Astrocyte (in vitro differentiated cells and primary cell): ENCODE data around the gene ATP2C2. TPM values are rescaled to one million over a fixed set of nuclear protein-coding genes. Genes with fewer than 3 reads are reported as not detected.

Source experiments
- DNase-seq: peaks from one replicate; pipeline ENCODE4 v3.0.0-alpha.2; 2010; ENCODE audit warnings: low read depth
- FAIRE-seq: peaks from 2 replicates; lab custom pipeline; 2011; peaks lifted over from hg19 to GRCh38; lab: Jason Lieb, UNC
- H2AFZ ChIP-seq: 2 replicates; pipeline ENCODE4 v1.6.0; 2012; ENCODE audit warnings: low read depth, low read length, inconsistent platforms
- H3K27ac ChIP-seq: 2 replicates; pipeline ENCODE4 v1.5.1; 2011; ENCODE audit warnings: low read depth, low read length, inconsistent platforms
- H3K27me3 ChIP-seq: 2 replicates; pipeline ENCODE4 v1.6.0; 2011; ENCODE audit warnings: low read length, inconsistent platforms; ENCODE audit not compliant: insufficient read depth
- H3K36me3 ChIP-seq: 2 replicates; pipeline ENCODE4 v1.5.1; 2011; ENCODE audit warnings: low read length, inconsistent platforms; ENCODE audit not compliant: insufficient read depth
- H3K4me1 ChIP-seq: 2 replicates; pipeline ENCODE4 v1.5.1; 2011; ENCODE audit warnings: low read length, inconsistent platforms; ENCODE audit not compliant: insufficient read depth
- H3K4me2 ChIP-seq: 2 replicates; pipeline ENCODE4 v1.6.0; 2012; ENCODE audit warnings: low read length, inconsistent platforms
- H3K4me3 ChIP-seq: 2 replicates; pipeline ENCODE4 v1.5.1; 2011; ENCODE audit warnings: low read depth, mild to moderate bottlenecking, low read length, inconsistent platforms; ENCODE audit not compliant: insufficient read depth
- H3K79me2 ChIP-seq: 2 replicates; pipeline ENCODE4 v1.6.0; 2012; ENCODE audit warnings: mild to moderate bottlenecking, low read length, inconsistent platforms; ENCODE audit not compliant: insufficient read depth
- H3K9ac ChIP-seq: 2 replicates; pipeline ENCODE4 v1.6.0; 2012; ENCODE audit warnings: mild to moderate bottlenecking, low read length, inconsistent platforms
- H3K9me3 ChIP-seq: 2 replicates; pipeline ENCODE4 v1.5.1; 2012; ENCODE audit warnings: low read depth, mild to moderate bottlenecking, low read length, inconsistent platforms; ENCODE audit not compliant: insufficient read depth
- H4K20me1 ChIP-seq: 2 replicates; pipeline ENCODE4 v1.6.0; 2012; ENCODE audit warnings: low read length, inconsistent platforms; ENCODE audit not compliant: insufficient read depth
- H3K27ac Mint-ChIP-seq: one replicate; pipeline ENCODE4 v1.8.0; 2021; ENCODE audit warnings: mild to moderate bottlenecking, mixed read lengths; ENCODE audit not compliant: unreplicated experiment
- H3K27me3 Mint-ChIP-seq: one replicate; pipeline ENCODE4 v1.8.0; 2021; ENCODE audit warnings: low read depth, mixed read lengths; ENCODE audit not compliant: unreplicated experiment
- H3K36me3 Mint-ChIP-seq: one replicate; pipeline ENCODE4 v1.8.0; 2021; ENCODE audit warnings: low read depth, mixed read lengths; ENCODE audit not compliant: unreplicated experiment
- H3K4me1 Mint-ChIP-seq: one replicate; pipeline ENCODE4 v1.8.0; 2021; ENCODE audit warnings: low read depth, mixed read lengths; ENCODE audit not compliant: unreplicated experiment
- H3K4me3 Mint-ChIP-seq: one replicate; pipeline ENCODE4 v1.8.0; 2021; ENCODE audit warnings: mild to moderate bottlenecking, moderate library complexity, mixed read lengths; ENCODE audit not compliant: unreplicated experiment
- H3K9me3 Mint-ChIP-seq: one replicate; pipeline ENCODE4 v1.8.0; 2021; ENCODE audit warnings: mild to moderate bottlenecking, mixed read lengths; ENCODE audit not compliant: unreplicated experiment
- CTCF ChIP-seq: IDR thresholded peaks from 2 replicates; pipeline ENCODE4 v1.5.1; 2011; ENCODE audit warnings: low read depth, mild to moderate bottlenecking, inconsistent platforms, low read length, moderate library complexity; ENCODE audit not compliant: insufficient read depth
- EZH2 ChIP-seq: IDR thresholded peaks from 2 replicates; pipeline ENCODE4 v1.6.1; 2012; ENCODE audit warnings: mild to moderate bottlenecking, low read length, inconsistent platforms; ENCODE audit not compliant: insufficient read depth
- total RNA-seq: library from RNA; stranded (reverse); gene quantifications from 2 replicates; pipeline ENCODE4 v1.2.1, GENCODE V29; 2021

Gene ATP2C2
- total RNA-seq, 1 donor from 2014 or later, result 0.41 TPM

DNA sequence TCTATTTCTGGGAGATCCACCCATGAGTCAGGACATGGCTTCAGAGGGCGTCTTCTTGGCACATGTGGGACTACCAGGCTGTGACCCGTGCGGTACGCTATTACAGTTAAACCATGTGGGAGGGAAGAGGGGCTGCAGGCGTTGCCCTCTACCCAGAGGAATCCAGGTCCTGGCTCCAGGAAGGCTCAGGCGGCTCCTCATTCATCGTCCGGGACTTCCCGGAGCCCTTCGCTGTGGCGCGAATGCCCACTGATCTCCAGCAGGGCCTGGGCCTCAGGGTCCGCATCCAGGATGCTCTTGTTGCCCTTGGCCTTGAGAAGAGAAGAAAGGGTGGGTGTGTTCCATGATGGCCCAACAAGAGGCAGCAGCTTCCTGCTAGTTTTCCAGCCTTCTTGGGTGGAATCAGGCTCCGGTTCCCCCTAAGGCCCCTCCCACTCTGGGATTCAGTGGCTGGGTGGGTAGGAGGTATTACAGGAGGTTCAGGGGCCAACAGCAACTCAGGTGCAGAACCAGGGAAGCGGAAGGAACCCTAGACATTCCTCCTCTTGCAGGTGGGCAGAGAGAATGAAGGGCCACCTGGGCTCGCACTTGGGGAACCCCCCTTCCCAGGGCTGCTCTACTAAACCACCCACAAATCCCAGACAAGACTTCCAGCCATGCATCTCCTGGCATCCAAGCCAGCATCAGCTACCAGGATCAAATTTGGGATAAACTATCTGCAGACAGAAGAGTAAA, 111.5 kb downstream of the ATP2C2 start:
- H3K27me3 Mint-ChIP-seq, result no peaks in the 10 kb centered on the region
- no peaks in the 10 kb centered on the region for H3K79me2 ChIP-seq
- no peaks in the 10 kb centered on the region for H3K9me3 ChIP-seq
- H3K4me1 Mint-ChIP-seq, result peaks cover 23% of the 10 kb centered on the region
- H3K27ac ChIP-seq, result no peak overlapping the region
- H3K27ac Mint-ChIP-seq, result peak overlapping the region; percentile 34
- no peak for DNase-seq
- peaks cover 17% of the 10 kb centered on the region for H3K36me3 Mint-ChIP-seq
- peaks cover 8% of the 10 kb centered on the region for H3K4me1 ChIP-seq
- no peak for FAIRE-seq
- no peaks in the 10 kb centered on the region for H3K9me3 Mint-ChIP-seq
- H3K4me3 Mint-ChIP-seq, result no peak overlapping the region
- no peaks in the 10 kb centered on the region for H3K27me3 ChIP-seq
- TF ChIP-seq CTCF (no peak), EZH2 (no peak)
- H3K4me3 ChIP-seq, result no peak overlapping the region
- peaks cover 54% of the 10 kb centered on the region for H4K20me1 ChIP-seq
- H2AFZ ChIP-seq, result no peak overlapping the region
- peaks cover 3% of the 10 kb centered on the region for H3K36me3 ChIP-seq
- no peak overlapping the region for H3K4me2 ChIP-seq
- no peak overlapping the region for H3K9ac ChIP-seq

DNA sequence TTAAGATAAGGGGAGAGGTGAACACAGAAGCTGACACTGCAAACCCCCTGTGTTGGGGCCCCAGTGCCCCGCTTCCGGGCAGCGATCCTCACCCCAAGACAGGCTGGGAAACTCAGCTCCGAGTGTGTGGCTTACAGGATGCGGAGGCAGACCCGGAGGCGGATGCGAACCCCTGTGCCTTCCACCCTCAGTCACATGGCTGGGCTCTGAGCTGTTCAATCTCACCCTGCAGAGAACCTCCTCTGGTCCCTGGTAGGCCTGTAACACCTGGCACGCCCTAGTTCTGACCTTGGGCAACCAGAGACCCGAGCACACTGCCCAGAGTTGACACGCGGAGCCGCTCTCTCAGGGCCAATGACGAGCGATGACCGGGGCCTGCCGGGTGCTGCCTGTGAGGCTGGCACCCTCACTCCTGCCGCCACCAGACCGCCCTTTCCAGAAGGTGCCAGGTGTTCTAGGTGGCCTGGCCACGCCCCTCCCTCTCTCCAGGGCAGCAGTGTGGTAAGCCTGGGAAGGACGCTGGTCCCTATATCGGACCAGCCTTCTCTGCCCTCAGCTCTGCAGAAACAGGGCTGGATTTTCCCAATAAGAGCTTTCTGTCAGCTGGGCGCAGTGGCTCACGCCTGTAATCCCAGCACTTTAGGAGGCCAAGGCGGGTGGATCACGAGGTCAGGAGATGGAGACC, 112.9 kb downstream of the ATP2C2 start:
- no peak overlapping the region for H3K4me3 ChIP-seq
- Mint-ChIP-seq H3K27ac (no peak overlapping the region), H3K4me3 (no peak overlapping the region), H3K36me3 (peaks cover 11% of the 10 kb centered on the region), H3K27me3 (no peaks in the 10 kb centered on the region), H3K9me3 (no peaks in the 10 kb centered on the region), H3K4me1 (peaks cover 17% of the 10 kb centered on the region)
- no peak overlapping the region for H3K9ac ChIP-seq
- no peak for TF ChIP-seq EZH2
- no peak for TF ChIP-seq CTCF
- H2AFZ ChIP-seq, result no peak overlapping the region
- no peaks in the 10 kb centered on the region for H3K27me3 ChIP-seq
- FAIRE-seq, result no peak
- peaks cover 8% of the 10 kb centered on the region for H3K4me1 ChIP-seq
- DNase-seq, result no peak
- H3K9me3 ChIP-seq, result no peaks in the 10 kb centered on the region
- H3K36me3 ChIP-seq, result peaks cover 6% of the 10 kb centered on the region
- H3K27ac ChIP-seq, result no peak overlapping the region
- H4K20me1 ChIP-seq, result peaks cover 52% of the 10 kb centered on the region
- no peaks in the 10 kb centered on the region for H3K79me2 ChIP-seq
- no peak overlapping the region for H3K4me2 ChIP-seq
